K562 (cell line): Measurements from ENCODE around the gene LIF. TPM values are rescaled to one million over a fixed set of nuclear protein-coding genes. Genes with fewer than 3 reads are reported as not detected.

Experiments used
- ATF1 ChIP-seq, 2 experiments: fragments of 450-650 bp in 1 of 2; IDR thresholded peaks; 2 replicates each; pipeline ENCODE4 v1.6.1; 2016; ENCODE audit warnings: missing compliant biosample characterization in 1 of 2, missing genetic modification characterization in 1 of 2
- CBFA2T2 ChIP-seq: fragments of 450-650 bp; conservative IDR thresholded peaks from 2 replicates; pipeline ENCODE4 v1.6.1; 2017; ENCODE audit warnings: mild to moderate bottlenecking
- CTBP1 ChIP-seq: fragments of 450-650 bp; IDR thresholded peaks from 2 replicates; pipeline ENCODE4 v1.6.1; 2016; ENCODE audit warnings: borderline replicate concordance
- GTF3C2 ChIP-seq: IDR thresholded peaks from 3 replicates; pipeline ENCODE4 v1.6.1; 2011; ENCODE audit warnings: borderline replicate concordance, mild to moderate bottlenecking, moderate library complexity; ENCODE audit not compliant: insufficient read length; ENCODE audit errors: extremely low read depth
- IFI16 ChIP-seq: fragments of 250-450 bp; sonication (Bioruptor Pico); IDR thresholded peaks from 2 replicates; pipeline ENCODE4 v2.1.2; 2022; ENCODE audit warnings: mild to moderate bottlenecking, inconsistent platforms
- LEF1 ChIP-seq: fragments of 450-650 bp; IDR thresholded peaks from 2 replicates; pipeline ENCODE4 v1.6.1; 2016; ENCODE audit warnings: mild to moderate bottlenecking
- NR2C1 ChIP-seq, 2 experiments: fragments of 450-650 bp; IDR thresholded peaks; 2 replicates each; pipeline ENCODE4 v1.6.1; 2017; ENCODE audit warnings: mild to moderate bottlenecking in 2 of 2, antibody characterized with exemption in 1 of 2, inconsistent platforms in 1 of 2, missing compliant biosample characterization in 1 of 2, missing genetic modification characterization in 1 of 2
- SMARCA4 ChIP-seq: fragments of 450-650 bp; IDR thresholded peaks from 2 replicates; pipeline ENCODE4 v1.6.1; 2016
- TAF15 ChIP-seq: fragments of 200-400 bp; formaldehyde crosslinking; IDR thresholded peaks from 2 replicates; pipeline ENCODE4 v1.6.1; 2017; ENCODE audit warnings: mild to moderate bottlenecking, low read depth, low read length, moderate library complexity
- WHSC1 ChIP-seq: IDR thresholded peaks from one replicate; pipeline ENCODE4 v1.6.1; 2012; ENCODE audit warnings: low read length, control low read depth, inconsistent platforms
- ZKSCAN8 ChIP-seq: fragments of 200-800 bp; sonication (Bioruptor generic); IDR thresholded peaks from 2 replicates; pipeline ENCODE4 v1.6.1; 2016; ENCODE audit warnings: missing genetic modification characterization, missing compliant biosample characterization
- ZNF3 ChIP-seq: fragments of 250-450 bp; sonication (Bioruptor Pico); IDR thresholded peaks from 2 replicates; pipeline ENCODE4 v1.5.0; 2021; ENCODE audit warnings: mild to moderate bottlenecking, moderate library complexity
- ZNF589 ChIP-seq: fragments of 200-800 bp; sonication (Bioruptor generic); IDR thresholded peaks from 2 replicates; pipeline ENCODE4 v1.6.1; 2016; ENCODE audit warnings: low read depth, missing genetic modification characterization, missing compliant biosample characterization
- ZNF764 ChIP-seq: fragments of 250-450 bp; sonication (Bioruptor Pico); IDR thresholded peaks from 2 replicates; pipeline ENCODE4 v1.4.0; 2020; ENCODE audit warnings: low read depth, mild to moderate bottlenecking, moderate library complexity
- polyA plus RNA-seq, 8 experiments: library from polyadenylated mRNA; depleted of rRNA in 4 of 8; stranded (reverse) in 5 of 8; unstranded in 3 of 8; fragments of >200 nt; fragmentation: Nextera tagmentation in 2 of 8; fragmentation: Illumina TruSeq in 1 of 8; extraction: Ambion mirVana in 2 of 8; extraction: Trizol in 1 of 8; gene quantifications; 2 replicates each; pipeline versions ENCODE4 v1.2.1 to v1.2.3, GENCODE V29; 2011 to 2014; ENCODE audit warnings: inconsistent platforms in 1 of 8, missing spikeins in 1 of 8
- total RNA-seq, 7 experiments: library from RNA; depleted of rRNA in 6 of 7; stranded (reverse); fragments of >200 nt in 6 of 7; fragmentation: Illumina TruSeq in 2 of 7; extraction: Trizol in 2 of 7; gene quantifications; 2 replicates each; pipeline versions ENCODE4 v1.2.1 to v1.2.3, GENCODE V29; 2011 to 2021; ENCODE audit warnings: low replicate concordance in 1 of 7
- TF ChIP-seq, protein P1 (sequence below), 2 experiments: fragments of 450-650 bp in 1 of 2; sonication (generic) in 1 of 2; formaldehyde crosslinking in 1 of 2; IDR thresholded peaks in 1 of 2; conservative IDR thresholded peaks in 1 of 2; 2 replicates each; pipeline versions ENCODE4 v1.6.1 to v1.8.1; 2016 to 2023; ENCODE audit warnings: mild to moderate bottlenecking in 2 of 2, moderate library complexity in 2 of 2, inconsistent platforms in 1 of 2, missing genetic modification reagents in 1 of 2
- TF ChIP-seq, protein P2 (sequence below): fragments of 250-450 bp; sonication (Bioruptor Pico); IDR thresholded peaks from 2 replicates; pipeline ENCODE4 v1.4.0; 2020; ENCODE audit warnings: mild to moderate bottlenecking, moderate library complexity
- TF ChIP-seq, protein P3 (sequence below): fragments of 450-650 bp; IDR thresholded peaks from 2 replicates; pipeline ENCODE4 v1.6.1; 2018; ENCODE audit not compliant: partially characterized antibody

LIF gene
- total and polyA plus RNA-seq, 9 of the 15 experiments (the other 6 are each of a cell fraction or from before 2014, with no cell fraction given) = 0.05 to 0.39 (median 0.18) TPM; not detected in 3

- TF ChIP-seq, protein P1, sequence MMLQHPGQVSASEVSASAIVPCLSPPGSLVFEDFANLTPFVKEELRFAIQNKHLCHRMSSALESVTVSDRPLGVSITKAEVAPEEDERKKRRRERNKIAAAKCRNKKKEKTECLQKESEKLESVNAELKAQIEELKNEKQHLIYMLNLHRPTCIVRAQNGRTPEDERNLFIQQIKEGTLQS (IDR thresholded peaks at IDR 0.05) = peak; percentile 92
- TF ChIP-seq, protein P1 (CRISPR knock-in tag; conservative IDR thresholded peaks at IDR 0.05) = peak; percentile 71; the same call in 1 of the 2 replicates
- TF ChIP-seq CBFA2T2 (peak; percentile 57; the same call in 1 of the 2 replicates), ZNF3 (CRISPR knock-in tag) (no peak), ZNF589 (CRISPR knock-in tag) (peak; percentile 64), WHSC1 (no peak), ZKSCAN8 (CRISPR knock-in tag) (0 out of 2 replicates have a peak, but pooled peaks have one; percentile 26), ZNF764 (CRISPR knock-in tag) (no peak), LEF1 (no peak), IFI16 (CRISPR knock-in tag) (no peak), TAF15 (no peak), SMARCA4 (peak; percentile 78), CTBP1 (peak; percentile 90), ATF1 (CRISPR knock-in tag; IDR thresholded peaks at IDR 0.05) (no peak), ATF1 (tag; IDR thresholded peaks at IDR 0.05) (peak; percentile 63), GTF3C2 (no peak), NR2C1 (IDR thresholded peaks at IDR 0.05) (no peak), NR2C1 (tag; IDR thresholded peaks at IDR 0.05) (peak; percentile 61; the same call in 1 of the 2 replicates)
- TF ChIP-seq, protein P2, sequence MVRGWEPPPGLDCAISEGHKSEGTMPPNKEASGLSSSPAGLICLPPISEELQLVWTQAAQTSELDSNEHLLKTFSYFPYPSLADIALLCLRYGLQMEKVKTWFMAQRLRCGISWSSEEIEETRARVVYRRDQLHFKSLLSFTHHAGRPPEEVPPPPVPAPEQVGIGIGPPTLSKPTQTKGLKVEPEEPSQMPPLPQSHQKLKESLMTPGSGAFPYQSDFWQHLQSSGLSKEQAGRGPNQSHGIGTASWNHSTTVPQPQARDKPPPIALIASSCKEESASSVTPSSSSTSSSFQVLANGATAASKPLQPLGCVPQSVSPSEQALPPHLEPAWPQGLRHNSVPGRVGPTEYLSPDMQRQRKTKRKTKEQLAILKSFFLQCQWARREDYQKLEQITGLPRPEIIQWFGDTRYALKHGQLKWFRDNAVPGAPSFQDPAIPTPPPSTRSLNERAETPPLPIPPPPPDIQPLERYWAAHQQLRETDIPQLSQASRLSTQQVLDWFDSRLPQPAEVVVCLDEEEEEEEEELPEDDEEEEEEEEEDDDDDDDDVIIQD (CRISPR knock-in tag) = no peak
- TF ChIP-seq, protein P3, sequence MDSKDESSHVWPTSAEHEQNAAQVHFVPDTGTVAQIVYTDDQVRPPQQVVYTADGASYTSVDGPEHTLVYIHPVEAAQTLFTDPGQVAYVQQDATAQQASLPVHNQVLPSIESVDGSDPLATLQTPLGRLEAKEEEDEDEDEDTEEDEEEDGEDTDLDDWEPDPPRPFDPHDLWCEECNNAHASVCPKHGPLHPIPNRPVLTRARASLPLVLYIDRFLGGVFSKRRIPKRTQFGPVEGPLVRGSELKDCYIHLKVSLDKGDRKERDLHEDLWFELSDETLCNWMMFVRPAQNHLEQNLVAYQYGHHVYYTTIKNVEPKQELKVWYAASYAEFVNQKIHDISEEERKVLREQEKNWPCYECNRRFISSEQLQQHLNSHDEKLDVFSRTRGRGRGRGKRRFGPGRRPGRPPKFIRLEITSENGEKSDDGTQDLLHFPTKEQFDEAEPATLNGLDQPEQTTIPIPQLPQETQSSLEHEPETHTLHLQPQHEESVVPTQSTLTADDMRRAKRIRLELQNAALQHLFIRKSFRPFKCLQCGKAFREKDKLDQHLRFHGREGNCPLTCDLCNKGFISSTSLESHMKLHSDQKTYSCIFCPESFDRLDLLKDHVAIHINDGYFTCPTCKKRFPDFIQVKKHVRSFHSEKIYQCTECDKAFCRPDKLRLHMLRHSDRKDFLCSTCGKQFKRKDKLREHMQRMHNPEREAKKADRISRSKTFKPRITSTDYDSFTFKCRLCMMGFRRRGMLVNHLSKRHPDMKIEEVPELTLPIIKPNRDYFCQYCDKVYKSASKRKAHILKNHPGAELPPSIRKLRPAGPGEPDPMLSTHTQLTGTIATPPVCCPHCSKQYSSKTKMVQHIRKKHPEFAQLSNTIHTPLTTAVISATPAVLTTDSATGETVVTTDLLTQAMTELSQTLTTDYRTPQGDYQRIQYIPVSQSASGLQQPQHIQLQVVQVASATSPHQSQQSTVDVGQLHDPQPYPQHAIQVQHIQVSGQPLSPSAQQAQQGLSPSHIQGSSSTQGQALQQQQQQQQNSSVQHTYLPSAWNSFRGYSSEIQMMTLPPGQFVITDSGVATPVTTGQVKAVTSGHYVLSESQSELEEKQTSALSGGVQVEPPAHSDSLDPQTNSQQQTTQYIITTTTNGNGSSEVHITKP = no peak
These were observed 37.6 kb downstream of the LIF start (continued) for GRCh38 chr22:30208631-30209603.
